CD4-positive, alpha-beta T cell treated with Interleukin-4 for 1 hour (primary cell): ENCODE data around the gene ELAPOR1.

Experiments
- DNase-seq, 2 donors: peaks; one replicate each; pipeline ENCODE4 v3.0.0-alpha.2; 2020 to 2022

Gene ELAPOR1, protein sequence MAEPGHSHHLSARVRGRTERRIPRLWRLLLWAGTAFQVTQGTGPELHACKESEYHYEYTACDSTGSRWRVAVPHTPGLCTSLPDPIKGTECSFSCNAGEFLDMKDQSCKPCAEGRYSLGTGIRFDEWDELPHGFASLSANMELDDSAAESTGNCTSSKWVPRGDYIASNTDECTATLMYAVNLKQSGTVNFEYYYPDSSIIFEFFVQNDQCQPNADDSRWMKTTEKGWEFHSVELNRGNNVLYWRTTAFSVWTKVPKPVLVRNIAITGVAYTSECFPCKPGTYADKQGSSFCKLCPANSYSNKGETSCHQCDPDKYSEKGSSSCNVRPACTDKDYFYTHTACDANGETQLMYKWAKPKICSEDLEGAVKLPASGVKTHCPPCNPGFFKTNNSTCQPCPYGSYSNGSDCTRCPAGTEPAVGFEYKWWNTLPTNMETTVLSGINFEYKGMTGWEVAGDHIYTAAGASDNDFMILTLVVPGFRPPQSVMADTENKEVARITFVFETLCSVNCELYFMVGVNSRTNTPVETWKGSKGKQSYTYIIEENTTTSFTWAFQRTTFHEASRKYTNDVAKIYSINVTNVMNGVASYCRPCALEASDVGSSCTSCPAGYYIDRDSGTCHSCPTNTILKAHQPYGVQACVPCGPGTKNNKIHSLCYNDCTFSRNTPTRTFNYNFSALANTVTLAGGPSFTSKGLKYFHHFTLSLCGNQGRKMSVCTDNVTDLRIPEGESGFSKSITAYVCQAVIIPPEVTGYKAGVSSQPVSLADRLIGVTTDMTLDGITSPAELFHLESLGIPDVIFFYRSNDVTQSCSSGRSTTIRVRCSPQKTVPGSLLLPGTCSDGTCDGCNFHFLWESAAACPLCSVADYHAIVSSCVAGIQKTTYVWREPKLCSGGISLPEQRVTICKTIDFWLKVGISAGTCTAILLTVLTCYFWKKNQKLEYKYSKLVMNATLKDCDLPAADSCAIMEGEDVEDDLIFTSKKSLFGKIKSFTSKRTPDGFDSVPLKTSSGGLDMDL

GRCh38 chr1:109113590-109114341 is at the start of gene ELAPOR1:
Gene ELAPOR1 (plus strand): TSS chr1:109114115. CDS start chr1:109114184, 69 bp downstream.
- DNase-seq = peak; percentile 93 to 95

GRCh38 chr1:109065137-109065536 is 48.8 kb upstream of the ELAPOR1 start:
- no peak for DNase-seq

GRCh38 chr1:109067883-109068282 is 46.0 kb upstream of the ELAPOR1 start:
- DNase-seq = no peak

- no peak for DNase-seq
These were observed 44.6 kb upstream of the ELAPOR1 start for GRCh38 chr1:109069294-109069693.

GRCh38 chr1:109075531-109076490 is 38.1 kb upstream of the ELAPOR1 start, which contains the start of gene TAF13:
Gene TAF13 (minus strand): TSS chr1:109076003. CDS start chr1:109075947, 56 bp downstream.
- DNase-seq = peak; percentile 89 to 91

GRCh38 chr1:109078317-109078716 is 35.6 kb upstream of the ELAPOR1 start:
- DNase-seq = no peak

DNA sequence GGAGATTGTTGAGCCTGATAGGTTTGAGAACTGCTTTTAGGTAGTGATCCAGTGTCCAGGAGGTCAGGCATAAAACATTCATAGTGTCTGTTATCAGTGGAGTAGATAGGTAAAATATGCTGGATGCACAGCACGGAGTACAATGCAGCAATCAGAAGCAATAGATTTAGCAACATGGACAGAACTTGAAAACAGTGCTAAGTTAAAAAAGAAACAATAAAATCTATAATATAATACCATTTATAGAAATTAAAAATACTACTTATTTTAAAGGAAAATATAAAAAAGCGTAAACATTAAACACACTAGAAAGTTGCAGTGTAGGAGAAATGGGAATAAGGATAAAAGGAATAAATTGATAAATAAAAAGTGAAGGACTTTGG is 34.7 kb upstream of the ELAPOR1 start:
- no peak for DNase-seq

- no peak for DNase-seq
These were observed 33.4 kb upstream of the ELAPOR1 start for GRCh38 chr1:109080441-109081082.

GRCh38 chr1:109083501-109083900 is 30.4 kb upstream of the ELAPOR1 start:
- DNase-seq = no peak

DNA sequence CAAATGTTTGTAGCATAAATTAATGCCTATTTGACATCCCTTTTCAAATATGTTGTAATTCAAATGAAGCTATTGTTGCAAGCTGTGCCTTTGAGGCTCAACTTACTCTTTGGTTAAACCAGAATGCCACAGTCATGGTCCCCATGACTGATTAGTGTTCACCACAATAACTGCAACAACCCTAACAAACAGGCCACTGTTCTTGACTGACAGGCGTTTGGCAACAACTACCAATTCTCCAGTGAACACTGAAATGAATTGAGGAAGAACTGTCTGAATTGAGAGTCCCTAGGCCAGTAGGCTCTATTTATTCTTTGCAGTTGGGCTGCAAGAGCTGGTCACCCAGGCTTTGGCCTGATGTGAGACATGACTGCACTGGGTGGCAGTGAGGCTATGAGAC is 30.0 kb upstream of the ELAPOR1 start:
- DNase-seq = no peak

- no peak for DNase-seq
These were observed 29.1 kb upstream of the ELAPOR1 start for GRCh38 chr1:109084563-109085517.

DNA sequence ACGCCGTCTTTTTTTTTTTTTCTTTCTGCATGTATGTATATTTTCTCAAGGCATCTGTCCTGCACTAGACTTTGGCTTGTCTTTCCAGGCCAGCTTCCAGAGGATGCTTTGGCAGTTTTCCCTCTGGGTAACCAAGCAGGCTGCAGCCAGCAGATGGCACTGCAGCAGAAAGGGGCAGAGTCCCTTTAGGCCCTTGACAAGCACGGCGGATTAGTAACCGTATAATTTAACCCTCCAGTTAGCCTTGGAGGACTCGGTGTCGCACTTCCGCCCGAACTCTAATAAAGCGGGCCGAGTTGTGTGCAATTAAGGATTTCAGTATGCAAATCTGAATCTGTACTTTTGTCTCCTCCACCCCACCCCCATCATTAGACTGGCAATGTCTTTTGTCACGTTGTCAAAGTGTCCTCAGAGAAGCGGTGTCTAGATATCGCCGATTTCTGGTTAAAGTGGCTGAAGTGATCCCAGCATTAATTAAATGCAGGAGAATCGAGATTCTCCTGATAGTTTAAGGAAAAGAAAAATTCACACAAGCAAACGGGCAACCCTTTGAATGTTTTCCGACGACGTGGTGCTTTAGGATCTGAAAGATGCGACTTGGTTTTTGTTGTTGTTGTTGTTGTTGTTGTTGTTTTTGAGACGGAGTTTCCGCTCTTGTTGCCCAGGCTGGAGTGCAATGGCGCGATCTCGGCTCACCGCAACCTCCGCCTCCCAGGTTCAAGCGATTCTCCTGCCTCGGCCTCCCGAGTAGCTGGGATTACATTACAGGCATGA is 24.5 kb upstream of the ELAPOR1 start:
- peak; percentile 34 to 50 for DNase-seq

DNA sequence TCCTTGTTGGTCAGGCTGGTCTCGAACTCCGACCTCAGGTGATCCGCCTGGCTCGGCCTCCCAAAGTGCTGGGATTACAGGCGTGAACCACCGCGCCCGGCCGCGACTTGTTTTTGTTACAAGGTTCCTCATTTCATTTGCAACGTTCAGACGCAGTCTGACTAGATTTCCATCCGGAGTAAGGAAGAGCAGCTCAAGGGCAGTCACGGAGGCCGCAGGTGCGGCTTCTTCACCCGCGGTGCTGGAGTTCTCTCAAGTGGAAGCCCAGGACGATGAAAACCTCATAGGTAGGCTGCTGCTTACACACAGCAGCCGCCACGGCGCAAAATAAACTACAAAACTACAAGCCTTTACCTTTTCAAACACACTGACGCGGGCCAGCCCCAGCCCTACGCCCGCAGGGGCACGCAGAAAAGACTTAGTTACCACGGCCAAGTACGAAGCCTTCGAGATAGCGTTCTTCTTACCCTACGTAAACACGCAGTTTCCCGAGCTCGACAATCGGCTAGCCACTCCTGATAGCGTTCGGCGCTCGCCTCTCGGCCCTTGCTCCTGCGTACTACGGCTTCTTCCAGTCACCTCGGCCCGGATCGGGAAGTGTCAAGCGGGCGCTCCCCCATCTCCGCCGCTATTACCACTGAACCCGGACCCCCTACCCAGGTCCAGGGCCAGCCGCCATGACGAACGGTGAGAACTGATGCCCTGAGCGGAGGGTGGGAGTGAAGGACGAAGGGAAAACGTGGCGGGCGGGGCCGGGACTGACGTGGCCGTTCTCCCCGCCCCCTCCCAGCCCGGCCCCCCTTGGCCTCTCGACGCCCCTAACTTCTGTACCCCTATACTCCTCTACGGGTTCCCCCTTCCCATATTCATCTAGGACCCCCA is 23.5 kb upstream of the ELAPOR1 start, which contains the start of gene TMEM167B:
TSS of gene TMEM167B (plus strand) at position 569 of the 882 bp plus-strand sequence. CDS start at position 678, 109 bp downstream.
- peak; percentile 90 to 92 for DNase-seq

DNA sequence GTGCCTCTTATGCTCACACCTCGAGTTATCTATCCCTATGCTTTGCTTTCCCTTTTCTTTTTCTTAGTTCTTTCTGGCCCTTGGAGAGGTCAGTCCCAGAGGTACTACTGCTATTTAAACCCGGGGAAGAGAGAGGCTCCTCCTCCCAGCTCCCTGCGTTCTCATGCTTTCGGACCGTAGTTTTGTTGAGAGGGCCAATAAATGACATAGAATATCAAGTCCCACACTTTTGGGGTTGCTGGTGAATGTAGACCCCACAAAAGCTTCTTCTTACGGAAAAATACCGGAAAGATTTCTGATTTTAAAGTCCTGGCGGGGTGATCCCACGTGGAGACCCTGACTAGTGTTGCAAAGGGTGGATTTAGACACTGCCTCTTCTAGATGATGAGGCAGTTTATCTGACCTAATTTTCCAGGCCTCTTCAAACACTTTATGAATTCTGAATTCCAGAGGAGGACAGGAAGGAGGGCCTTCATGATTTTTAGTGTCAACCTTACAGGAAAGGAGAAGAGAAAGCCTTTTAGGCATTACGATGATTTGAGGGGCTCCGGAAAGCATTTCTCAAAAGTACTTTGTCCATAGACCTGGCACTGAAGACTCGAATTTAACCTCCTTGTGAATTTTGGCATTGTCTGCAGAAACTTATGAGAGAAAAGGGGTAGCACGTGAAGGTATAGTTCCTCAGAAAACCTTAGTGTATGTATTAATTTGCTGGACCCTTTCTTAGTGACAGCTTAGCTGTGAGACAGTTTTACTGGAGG is 22.7 kb upstream of the ELAPOR1 start:
- no peak for DNase-seq

GRCh38 chr1:109091839-109092193 is 22.1 kb upstream of the ELAPOR1 start:
- peak in 1 of 2 donors; percentile 35 for DNase-seq

- DNase-seq = no peak
These were observed 19.5 kb upstream of the ELAPOR1 start for GRCh38 chr1:109094377-109094803.

- DNase-seq = no peak
These were observed 19.0 kb upstream of the ELAPOR1 start for GRCh38 chr1:109094871-109095270.
